NCI-H2227 (cell line): ENCODE data around the gene PACS1.

Experiments
- DNase-seq: peaks from one replicate; lab custom pipeline; 2025; ENCODE audit not compliant: unreplicated experiment; lab: John Stamatoyannopoulos, UW

Gene PACS1

DNA sequence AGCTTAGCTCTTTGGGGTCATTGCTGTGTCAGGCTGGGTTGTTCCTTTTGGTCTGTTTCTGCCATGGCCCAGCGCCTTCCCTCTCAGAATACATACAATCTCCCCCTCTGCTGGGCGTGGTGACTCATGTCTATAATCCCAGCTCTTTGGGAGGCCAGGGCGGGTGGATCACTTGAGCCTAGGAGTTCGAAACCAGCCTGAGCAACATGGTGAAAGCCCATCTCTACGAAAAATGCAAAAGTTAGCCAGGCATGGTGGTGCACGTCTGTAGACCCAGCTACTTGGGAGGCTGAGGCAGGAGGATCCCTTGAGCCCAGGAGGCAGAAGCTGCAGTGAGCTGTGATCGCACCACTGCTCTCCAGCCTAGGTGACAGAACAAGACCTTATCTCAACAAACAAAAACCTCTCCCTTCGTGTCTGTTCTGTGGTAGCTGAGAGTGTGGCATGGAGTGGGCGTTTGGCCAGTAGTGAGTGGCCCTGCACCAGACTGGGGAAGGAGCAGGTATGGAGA, 151.7 kb downstream of the PACS1 start:
- DNase-seq: no peak

DNA sequence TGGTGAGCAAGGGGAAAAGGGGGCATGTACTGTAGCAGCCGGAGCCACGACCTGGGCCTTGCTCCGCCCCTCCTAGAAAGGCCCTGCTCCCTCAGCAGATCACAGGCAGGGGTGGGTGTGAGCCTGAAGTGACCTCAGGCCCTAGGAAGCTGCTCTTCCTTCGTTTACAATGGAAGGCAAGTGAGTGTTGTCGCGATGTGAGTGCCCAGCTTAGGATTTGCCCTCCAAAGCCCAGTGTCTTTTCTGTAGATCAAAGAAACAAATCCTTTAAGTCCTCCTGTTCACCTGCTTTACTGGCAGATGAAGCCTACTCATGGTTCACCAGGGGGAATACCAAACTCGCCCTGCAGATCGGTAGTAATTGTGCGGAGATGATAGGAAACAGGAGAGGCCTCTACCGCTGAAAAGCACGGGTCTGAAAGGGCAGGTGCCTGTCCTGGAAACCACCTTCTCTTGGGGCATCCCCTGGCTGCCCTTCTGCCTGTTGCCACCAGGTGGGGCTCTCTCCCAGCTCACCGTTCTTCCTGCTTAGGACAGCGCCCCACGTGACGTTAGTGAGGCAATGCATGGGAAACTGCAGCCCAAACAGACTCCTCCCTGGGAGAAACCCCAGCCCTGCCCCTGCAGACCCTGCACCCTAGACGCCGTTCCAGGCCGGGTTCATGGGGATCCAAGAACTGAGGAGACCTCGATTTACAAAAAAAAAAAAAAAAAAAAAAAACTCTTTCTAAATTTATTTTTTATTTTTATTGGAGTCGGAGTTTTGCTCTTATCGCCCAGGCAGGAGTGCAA, 152.5 kb downstream of the PACS1 start:
- peak; percentile 96 for DNase-seq

DNA sequence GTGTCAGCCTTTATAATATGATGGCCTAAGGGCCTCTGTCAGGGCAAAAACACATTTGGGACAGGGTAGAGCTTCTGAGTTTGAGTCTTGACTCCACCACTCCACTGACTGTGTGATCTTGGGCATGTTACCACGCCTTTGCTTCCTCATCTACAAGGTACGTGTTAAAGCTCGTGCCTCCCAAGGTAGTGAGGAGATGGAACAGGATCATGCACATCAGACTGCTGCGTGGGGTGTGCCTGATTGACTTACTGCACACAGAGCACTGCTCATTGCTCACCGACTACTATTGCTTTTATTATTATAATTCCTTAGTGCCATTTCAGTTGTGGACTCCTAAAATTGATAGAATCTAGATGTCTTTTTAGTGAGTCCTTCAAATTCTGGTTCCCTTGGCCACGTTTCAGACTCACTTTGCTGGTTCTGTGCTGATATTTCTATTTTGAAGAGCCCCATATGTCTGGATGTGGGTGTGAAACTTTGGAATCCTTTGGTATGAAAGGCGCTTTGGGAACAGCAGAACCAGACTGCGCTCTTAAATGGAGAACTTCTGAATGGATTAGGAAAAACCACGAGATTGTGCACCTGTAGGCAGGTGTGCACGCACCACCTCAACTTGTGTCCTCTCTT, 154.3 kb downstream of the PACS1 start:
- DNase-seq: no peak

- peak; percentile 41 for DNase-seq
These were observed 155.0 kb downstream of the PACS1 start for GRCh38 chr11:66225066-66225465.

GRCh38 chr11:66226101-66226500, 156.0 kb downstream of the PACS1 start:
- DNase-seq: no peak

GRCh38 chr11:66227700-66228099, 157.6 kb downstream of the PACS1 start:
- no peak for DNase-seq

GRCh38 chr11:66228521-66228920, 158.4 kb downstream of the PACS1 start:
- DNase-seq: no peak

GRCh38 chr11:66230156-66230555, 160.1 kb downstream of the PACS1 start:
- no peak for DNase-seq

- no peak for DNase-seq
These were observed 160.9 kb downstream of the PACS1 start for GRCh38 chr11:66230978-66231377.

- DNase-seq: peak; percentile 54
These were observed 161.5 kb downstream of the PACS1 start for GRCh38 chr11:66231561-66231960.

- no peak for DNase-seq
These were observed 162.7 kb downstream of the PACS1 start for GRCh38 chr11:66232769-66233168.

DNA sequence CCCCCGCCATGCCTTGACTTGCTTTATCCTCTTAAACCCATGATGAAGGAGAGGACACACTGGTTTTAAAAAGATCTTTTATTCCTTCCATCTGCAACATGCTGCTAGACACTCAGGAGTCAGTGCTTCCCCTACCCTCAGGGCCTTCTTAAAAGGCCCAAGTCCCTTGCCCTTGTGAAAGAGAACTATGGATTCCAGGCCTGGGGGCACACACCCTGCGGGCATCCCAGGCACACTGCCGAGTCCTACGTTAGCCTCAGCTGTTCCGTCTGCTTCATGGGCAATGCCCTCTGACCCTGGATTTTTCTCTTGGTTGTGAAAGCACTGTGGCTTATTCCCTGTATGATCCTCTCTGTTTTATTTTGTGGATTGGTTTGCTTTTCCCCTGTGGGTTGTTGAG, 163.2 kb downstream of the PACS1 start:
- DNase-seq: no peak

DNA sequence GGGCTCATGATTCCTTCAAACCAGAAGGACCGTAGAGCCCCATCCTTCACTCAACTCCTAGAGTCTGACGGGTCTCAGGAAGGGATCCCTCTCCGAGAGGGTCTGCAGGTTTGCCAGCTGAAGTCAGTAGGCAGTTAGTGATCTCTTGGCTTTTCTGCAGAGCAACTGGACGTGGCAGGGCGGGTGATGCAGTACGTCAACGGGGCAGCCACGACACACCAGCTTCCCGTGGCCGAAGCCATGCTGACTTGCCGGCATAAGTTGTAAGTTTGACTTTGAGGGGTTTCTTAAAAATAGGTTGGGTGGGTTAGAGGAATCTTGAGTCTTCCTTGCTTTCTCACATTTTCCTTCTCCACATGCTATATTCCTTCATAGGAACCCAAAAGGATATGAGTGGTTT, 165.1 kb downstream of the PACS1 start:
- DNase-seq: no peak

DNA sequence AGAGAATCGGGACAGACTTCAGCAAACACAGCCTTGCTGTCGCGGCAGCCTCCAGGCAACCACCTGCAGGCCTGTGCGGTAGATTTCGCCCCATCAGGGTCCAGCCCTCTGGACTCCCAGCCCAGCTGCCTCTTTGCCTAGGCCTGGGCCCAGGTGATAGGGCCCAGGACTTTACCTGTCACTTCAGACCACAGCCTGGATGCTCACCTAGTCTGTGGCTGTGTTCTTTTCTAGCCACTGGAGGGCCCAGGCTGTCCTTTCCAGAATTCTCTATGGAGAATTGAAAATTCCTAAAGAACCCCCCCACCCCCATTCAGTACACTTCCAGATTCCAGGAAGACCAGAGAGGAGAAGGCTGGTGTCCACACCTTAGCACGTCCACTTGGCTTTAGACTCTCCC, 167.8 kb downstream of the PACS1 start:
- no peak for DNase-seq

GRCh38 chr11:66238786-66239413, 168.8 kb downstream of the PACS1 start:
- no peak for DNase-seq

GRCh38 chr11:66239511-66239910, 169.4 kb downstream of the PACS1 start:
- DNase-seq: no peak

DNA sequence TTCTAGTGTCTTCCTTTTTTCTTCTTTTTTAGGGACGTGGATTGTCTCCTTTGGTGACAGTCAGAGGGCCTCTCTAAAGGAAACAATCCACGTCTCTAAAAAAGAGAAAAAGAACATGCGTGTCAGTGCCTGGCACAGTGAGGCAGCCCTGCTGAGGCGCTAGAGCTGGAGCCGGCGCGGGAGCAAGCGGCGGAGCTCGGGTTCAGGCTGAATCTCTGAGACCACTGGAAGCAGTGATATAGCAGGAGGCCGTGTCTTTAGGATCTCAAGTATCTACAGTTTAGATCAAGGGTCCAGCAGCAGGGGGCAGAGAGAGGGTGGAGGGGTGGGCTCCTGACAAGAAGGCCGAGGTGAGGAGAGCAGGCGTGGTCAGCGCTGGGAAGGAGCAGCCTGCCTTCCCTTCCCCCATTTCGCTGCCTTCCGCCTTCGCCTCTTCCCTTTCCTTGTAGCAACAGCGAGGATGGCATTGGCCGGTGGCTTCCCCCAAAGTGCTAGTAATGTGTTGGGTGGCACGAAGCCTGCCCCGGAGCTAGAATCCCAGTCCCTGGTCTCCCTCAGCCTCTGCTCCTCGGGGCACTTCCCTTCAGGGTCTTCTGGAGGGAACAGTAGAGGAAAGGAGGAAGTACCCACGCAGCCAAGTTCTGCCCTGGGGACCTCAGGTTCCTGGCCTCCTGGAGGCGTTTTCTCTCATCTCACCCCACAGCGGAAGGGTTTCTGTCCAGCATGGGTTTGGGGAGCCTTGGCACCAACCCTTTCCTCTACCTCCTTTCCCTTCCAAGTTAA, 170.1 kb downstream of the PACS1 start:
- DNase-seq: no peak

DNA sequence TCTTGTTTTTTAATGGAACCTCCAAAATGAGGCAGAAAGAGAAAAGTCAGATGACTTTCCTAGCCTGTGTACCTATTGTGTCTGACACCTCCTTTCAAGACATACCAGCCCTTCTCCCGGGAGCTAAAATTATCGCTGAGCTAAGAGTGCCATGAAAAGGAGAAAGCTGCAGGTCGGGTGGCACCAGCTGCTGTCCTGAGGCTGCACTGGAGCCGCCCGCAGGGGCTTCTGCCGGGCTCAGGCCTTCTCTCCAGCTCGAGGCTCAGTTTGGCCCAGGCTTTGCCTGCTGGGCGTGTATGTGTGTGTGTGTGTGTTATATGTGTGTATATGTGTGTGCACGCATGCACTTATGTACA, 170.7 kb downstream of the PACS1 start:
- no peak for DNase-seq

GRCh38 chr11:66242095-66242765, 172.2 kb downstream of the PACS1 start:
- no peak for DNase-seq

DNA sequence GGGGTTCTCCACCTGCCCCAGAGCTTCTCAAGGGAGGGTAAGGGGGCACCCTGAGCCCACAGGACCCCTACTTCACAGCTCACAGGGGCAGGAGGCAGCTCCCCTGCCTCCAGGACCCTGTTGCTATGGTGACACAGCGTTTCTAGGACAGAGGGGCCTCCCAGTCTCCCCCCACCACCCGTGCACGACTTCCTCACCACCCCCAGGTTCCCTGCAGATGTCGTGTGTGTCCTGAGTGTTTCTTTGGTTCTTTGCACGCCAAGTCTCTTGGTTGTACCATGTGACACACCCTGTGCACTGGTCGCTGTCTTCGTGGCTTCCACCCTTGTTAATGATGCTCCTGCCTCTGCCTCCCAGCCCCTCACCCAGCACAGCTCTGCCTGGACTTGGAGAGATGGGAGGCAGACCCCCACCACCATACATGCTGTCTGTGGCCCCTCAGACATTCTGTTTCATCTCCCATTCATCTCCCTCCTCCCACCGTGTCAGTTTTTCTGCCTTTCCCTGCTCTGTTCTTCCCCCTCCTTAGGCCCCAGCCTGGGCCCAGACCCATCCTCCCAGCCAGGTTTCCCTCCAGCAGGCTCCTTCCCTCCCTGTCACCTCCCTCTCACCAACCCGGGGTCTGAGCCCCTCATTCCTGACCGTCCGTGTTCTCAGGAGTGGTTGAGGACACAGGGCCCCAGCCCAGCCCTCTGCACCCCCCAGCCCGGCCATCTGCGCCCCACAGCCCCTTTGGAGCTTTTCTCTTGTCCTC, 173.9 kb downstream of the PACS1 start:
- no peak for DNase-seq
